Stimulated activated CD8-positive, alpha-beta memory T cell treated with anti-CD3 and anti-CD28 coated beads, Interleukin-15, amount 100 ng/mL, for 48 hours (primary cell): Measurements from ENCODE around the gene LINS1.

Source experiments
- DNase-seq, 2 donors: peaks; one replicate each; pipeline ENCODE4 v3.0.0-alpha.2; 2020; ENCODE audit warnings: low read depth in 2 of 2

Gene LINS1

GRCh38 chr15:100558771-100559254, 43.2 kb downstream of the LINS1 start:
- DNase-seq, result no peak

- DNase-seq, result no peak
Observed at GRCh38 chr15:100553468-100553867, 48.5 kb downstream of the LINS1 start.

- DNase-seq, result no peak
Observed at GRCh38 chr15:100547961-100548360, 54.0 kb downstream of the LINS1 start.

- DNase-seq, result no peak
Observed at GRCh38 chr15:100544946-100545345, 57.0 kb downstream of the LINS1 start.

GRCh38 chr15:100544338-100544841, 57.6 kb downstream of the LINS1 start:
- DNase-seq, result no peak

- DNase-seq, result no peak
Observed at GRCh38 chr15:100542290-100542689, 59.7 kb downstream of the LINS1 start.

- DNase-seq, result no peak
Observed at GRCh38 chr15:100537331-100537730, 64.7 kb downstream of the LINS1 start.

- no peak for DNase-seq
Observed at GRCh38 chr15:100536733-100537132, 65.3 kb downstream of the LINS1 start.

- no peak for DNase-seq
Observed at GRCh38 chr15:100533886-100534285, 68.1 kb downstream of the LINS1 start.

GRCh38 chr15:100531823-100532327, 70.1 kb downstream of the LINS1 start:
- DNase-seq, result no peak

- no peak for DNase-seq
Observed at GRCh38 chr15:100531204-100531603, 70.8 kb downstream of the LINS1 start.

- no peak for DNase-seq
Observed at GRCh38 chr15:100529556-100529955, 72.4 kb downstream of the LINS1 start.

- no peak for DNase-seq
Observed at GRCh38 chr15:100528833-100529428, 73.1 kb downstream of the LINS1 start, which contains the start of gene CERS3. Gene CERS3 (minus strand): TSS chr15:100528950. CDS start chr15:100501849, 27,101 bp downstream.

GRCh38 chr15:100526027-100526481, 75.9 kb downstream of the LINS1 start:
- DNase-seq, result no peak

- no peak for DNase-seq
Observed at GRCh38 chr15:100525436-100525835, 76.5 kb downstream of the LINS1 start.

GRCh38 chr15:100524326-100524725, 77.7 kb downstream of the LINS1 start:
- DNase-seq, result no peak

- no peak for DNase-seq
Observed at GRCh38 chr15:100521907-100522306, 80.1 kb downstream of the LINS1 start.

- DNase-seq, result no peak
Observed at GRCh38 chr15:100520132-100520921, 81.7 kb downstream of the LINS1 start.

- no peak for DNase-seq
Observed at GRCh38 chr15:100517846-100518245, 84.1 kb downstream of the LINS1 start.
